Uterus (tissue), 4 donors: ENCODE data around the gene ACSS3. TPM values are rescaled to one million over a fixed set of nuclear protein-coding genes. Genes with fewer than 3 reads are reported as not detected.

Experiments
- DNase-seq, 2 donors: peaks; one replicate each; pipeline ENCODE4 v3.0.0-alpha.2; 2019 to 2020
- H3K27ac ChIP-seq, 2 donors: fragments of 200-600 bp; sonication (generic); 1 replicate in 1 of 2; 2 replicates in 1 of 2; pipeline ENCODE4 v1.5.1; 2016 to 2018
- H3K27me3 ChIP-seq, 2 donors: fragments of 200-600 bp; sonication (generic); one replicate each; pipeline ENCODE4 v1.5.1; 2018 to 2019; ENCODE audit warnings: control low read depth in 1 of 2
- H3K36me3 ChIP-seq, 2 donors: fragments of 200-600 bp; sonication (generic); one replicate each; pipeline ENCODE4 v1.5.1; 2019; ENCODE audit warnings: control low read depth in 1 of 2
- H3K4me1 ChIP-seq, 2 donors: fragments of 200-600 bp; sonication (generic); one replicate each; pipeline ENCODE4 v1.5.1; 2018 to 2019; ENCODE audit warnings: control low read depth in 1 of 2
- H3K4me3 ChIP-seq, 2 donors: fragments of 200-600 bp; sonication (generic); 1 replicate in 1 of 2; 2 replicates in 1 of 2; pipeline ENCODE4 v1.5.1; 2018 to 2019; ENCODE audit warnings: mild to moderate bottlenecking in 1 of 2
- H3K9me3 ChIP-seq, 2 donors: fragments of 200-600 bp; sonication (generic); one replicate each; pipeline ENCODE4 v1.5.1; 2019; ENCODE audit warnings: control low read depth in 1 of 2
- CTCF ChIP-seq, 4 experiments: fragments of 200-600 bp in 2 of 4; fragments of 450-650 bp in 2 of 4; sonication (generic) in 2 of 4; IDR thresholded peaks; one replicate each; pipeline ENCODE4 v1.5.1; 2016 to 2019; ENCODE audit warnings: antibody characterized with exemption in 4 of 4, mild to moderate bottlenecking in 2 of 4, moderate library complexity in 1 of 4
- POLR2A ChIP-seq, 2 donors: fragments of 450-650 bp; IDR thresholded peaks; one replicate each; pipeline ENCODE4 v1.6.1; 2016; ENCODE audit warnings: antibody characterized with exemption in 2 of 2, mild to moderate bottlenecking in 1 of 2, moderate library complexity in 1 of 2
- intact Hi-C: fragments of 100-400 bp; cut with DNase I; formaldehyde crosslinking; loops from one replicate; pipeline ENCODE4 v1.15.1; 2023; ENCODE audit warnings: low total_unique reads
- total RNA-seq, 4 donors: library from RNA; depleted of rRNA in 3 of 4; stranded (reverse); fragments of >200 nt in 3 of 4; gene quantifications; one replicate each; pipeline versions ENCODE4 v1.1.0 to v1.2.4, GENCODE V29; 2014 to 2023
- donor health status: DM: yes; HTN: yes; CAD: no.

Gene ACSS3
- total RNA-seq, 4 donors from 2014 or later, result 25.6 to 62.2 (median 47.7) TPM

GRCh38 chr12:81288651-81289050 lies 210.8 kb downstream of the ACSS3 start:
- Histone ChIP-seq H3K27ac (no peak overlapping the region), H3K9me3 (no peaks in the 10 kb centered on the region), H3K36me3 (peaks cover 0 to 2% of the 10 kb centered on the region in 2 donors), H3K4me3 (no peak overlapping the region), H3K27me3 (peaks cover 0 to 3% of the 10 kb centered on the region in 2 donors), H3K4me1 (no peaks in the 10 kb centered on the region)
- intact Hi-C loops, result no loop called here
- no peak for TF ChIP-seq CTCF (IDR thresholded peaks at IDR 0.05)
- no peak for TF ChIP-seq POLR2A (IDR thresholded peaks at IDR 0.05)
- DNase-seq, result no peak

GRCh38 chr12:81294325-81295190 lies 216.7 kb downstream of the ACSS3 start:
- intact Hi-C loops, result no loop called here
- Histone ChIP-seq H3K36me3 (peaks cover 0 to 2% of the 10 kb centered on the region in 2 donors), H3K4me1 (no peaks in the 10 kb centered on the region), H3K9me3 (no peaks in the 10 kb centered on the region), H3K27ac (no peak overlapping the region), H3K4me3 (no peak overlapping the region), H3K27me3 (peaks cover 0 to 3% of the 10 kb centered on the region in 2 donors)
- DNase-seq, result no peak
- TF ChIP-seq POLR2A (IDR thresholded peaks at IDR 0.05) (no peak), CTCF (IDR thresholded peaks at IDR 0.05) (no peak)

GRCh38 chr12:81295251-81295650 lies 217.4 kb downstream of the ACSS3 start:
- Histone ChIP-seq H3K27me3 (peaks cover 0 to 3% of the 10 kb centered on the region in 2 donors), H3K4me3 (no peak overlapping the region), H3K4me1 (no peaks in the 10 kb centered on the region), H3K27ac (no peak overlapping the region), H3K9me3 (no peaks in the 10 kb centered on the region), H3K36me3 (peaks cover 0 to 2% of the 10 kb centered on the region in 2 donors)
- TF ChIP-seq CTCF (IDR thresholded peaks at IDR 0.05) (no peak), POLR2A (IDR thresholded peaks at IDR 0.05) (no peak)
- intact Hi-C loops, result no loop called here
- no peak for DNase-seq

- TF ChIP-seq CTCF (IDR thresholded peaks at IDR 0.05), result no peak
- no peak for TF ChIP-seq POLR2A (IDR thresholded peaks at IDR 0.05)
- DNase-seq, result no peak
- no peaks in the 10 kb centered on the region for H3K27me3 ChIP-seq
- no peaks in the 10 kb centered on the region for H3K4me1 ChIP-seq
- H3K27ac ChIP-seq, result no peak overlapping the region
- intact Hi-C loops, result no loop called here
- no peak overlapping the region for H3K4me3 ChIP-seq
- no peaks in the 10 kb centered on the region for H3K9me3 ChIP-seq
- peaks cover 0 to 2% of the 10 kb centered on the region in 2 donors for H3K36me3 ChIP-seq
Measured at GRCh38 chr12:81296556-81297305, 218.9 kb downstream of the ACSS3 start.

GRCh38 chr12:81297601-81298000 lies 219.7 kb downstream of the ACSS3 start:
- Histone ChIP-seq H3K4me1 (no peaks in the 10 kb centered on the region), H3K9me3 (no peaks in the 10 kb centered on the region), H3K4me3 (no peak overlapping the region), H3K27ac (no peak overlapping the region), H3K36me3 (peaks cover 0 to 2% of the 10 kb centered on the region in 2 donors), H3K27me3 (no peaks in the 10 kb centered on the region)
- intact Hi-C loops, result no loop called here
- no peak for DNase-seq
- TF ChIP-seq CTCF (IDR thresholded peaks at IDR 0.05) (no peak), POLR2A (IDR thresholded peaks at IDR 0.05) (no peak)
